HG03442 (cell line): ENCODE measurements around the gene RACGAP1.

ENCODE experiments used
- ATAC-seq: cut with Tn5 transposase; IDR thresholded peaks from one replicate; pipeline ENCODE4 v1.9.1; 2021; ENCODE audit warnings: mild to moderate bottlenecking, moderate library complexity; ENCODE audit not compliant: unreplicated experiment

RACGAP1 gene

GRCh38 chr12:49971141-49971540 is 54.2 kb downstream of the RACGAP1 start:
- ATAC-seq, result no peak

DNA sequence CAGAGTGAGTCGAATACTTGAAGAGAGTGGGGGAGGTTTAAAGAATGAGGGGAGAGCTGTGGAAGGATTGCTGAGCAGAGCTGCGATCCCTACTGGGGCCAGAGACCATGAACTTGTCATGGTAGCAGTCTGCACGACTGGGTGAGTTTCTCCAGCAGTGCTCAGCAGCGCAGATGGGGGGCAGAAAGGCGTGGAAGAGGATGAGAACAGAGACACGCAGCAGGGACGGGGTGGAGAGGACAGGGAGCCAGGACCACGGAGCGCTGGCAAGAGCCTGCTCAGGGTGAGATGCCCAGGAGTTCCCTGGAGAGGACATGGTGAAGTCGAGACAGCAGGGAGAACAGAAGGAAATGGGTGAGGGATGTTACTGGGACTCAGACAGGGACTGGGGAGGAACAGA is 54.6 kb downstream of the RACGAP1 start:
- ATAC-seq, result no peak

GRCh38 chr12:49969651-49970429 is 55.5 kb downstream of the RACGAP1 start:
- no peak for ATAC-seq

- no peak for ATAC-seq
These were observed 56.3 kb downstream of the RACGAP1 start for GRCh38 chr12:49969027-49969426.

GRCh38 chr12:49968471-49968870 is 56.8 kb downstream of the RACGAP1 start:
- no peak for ATAC-seq

- peak; percentile 13 for ATAC-seq
These were observed 57.5 kb downstream of the RACGAP1 start for GRCh38 chr12:49967777-49968250.

GRCh38 chr12:49967042-49967776 is 58.1 kb downstream of the RACGAP1 start:
- peak; percentile 57 for ATAC-seq

- ATAC-seq, result no peak
These were observed 58.7 kb downstream of the RACGAP1 start for GRCh38 chr12:49966511-49967041.

- ATAC-seq, result no peak
These were observed 59.5 kb downstream of the RACGAP1 start for GRCh38 chr12:49965836-49966235.

GRCh38 chr12:49964849-49965624 is 60.3 kb downstream of the RACGAP1 start:
- ATAC-seq, result no peak

DNA sequence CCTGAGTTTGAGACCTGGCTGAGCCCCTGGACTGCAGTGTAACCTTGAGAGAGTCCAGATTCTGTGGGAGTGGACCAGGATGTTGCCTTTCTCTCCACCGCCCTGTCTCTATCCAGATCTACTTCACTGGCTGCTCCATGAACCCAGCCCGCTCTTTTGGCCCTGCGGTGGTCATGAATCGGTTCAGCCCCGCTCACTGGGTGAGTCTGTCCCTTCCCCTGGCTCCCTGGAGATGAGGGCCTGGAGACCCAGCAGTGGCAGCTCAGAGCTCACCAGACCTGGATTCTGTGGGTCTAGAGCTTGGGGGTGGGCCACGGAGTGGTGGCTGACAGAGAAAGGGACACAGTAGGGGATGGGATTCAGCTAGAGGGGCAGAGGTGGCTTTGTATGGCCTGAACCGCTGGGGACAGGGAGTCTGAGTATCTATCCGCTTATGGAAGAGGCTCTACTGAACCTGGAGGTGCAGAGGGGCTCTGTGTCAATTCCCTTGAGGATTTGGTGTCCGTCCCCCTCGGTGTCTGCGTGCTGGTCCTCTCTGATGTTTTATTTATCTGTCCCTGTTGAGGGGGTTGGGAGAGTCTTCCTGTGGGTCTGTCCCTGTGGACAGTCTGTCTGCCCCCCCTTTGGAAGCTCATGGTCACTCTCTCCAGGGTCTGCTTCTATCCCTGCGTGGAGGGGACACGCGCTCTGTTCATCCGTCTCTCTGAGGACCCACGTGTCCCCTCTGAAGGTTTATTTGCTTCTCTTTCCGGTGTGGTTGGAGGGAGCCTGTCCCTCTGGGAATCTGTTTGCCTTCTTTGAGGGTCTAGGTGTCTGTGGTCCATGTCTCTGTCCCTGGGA is 61.1 kb downstream of the RACGAP1 start:
- no peak for ATAC-seq

DNA sequence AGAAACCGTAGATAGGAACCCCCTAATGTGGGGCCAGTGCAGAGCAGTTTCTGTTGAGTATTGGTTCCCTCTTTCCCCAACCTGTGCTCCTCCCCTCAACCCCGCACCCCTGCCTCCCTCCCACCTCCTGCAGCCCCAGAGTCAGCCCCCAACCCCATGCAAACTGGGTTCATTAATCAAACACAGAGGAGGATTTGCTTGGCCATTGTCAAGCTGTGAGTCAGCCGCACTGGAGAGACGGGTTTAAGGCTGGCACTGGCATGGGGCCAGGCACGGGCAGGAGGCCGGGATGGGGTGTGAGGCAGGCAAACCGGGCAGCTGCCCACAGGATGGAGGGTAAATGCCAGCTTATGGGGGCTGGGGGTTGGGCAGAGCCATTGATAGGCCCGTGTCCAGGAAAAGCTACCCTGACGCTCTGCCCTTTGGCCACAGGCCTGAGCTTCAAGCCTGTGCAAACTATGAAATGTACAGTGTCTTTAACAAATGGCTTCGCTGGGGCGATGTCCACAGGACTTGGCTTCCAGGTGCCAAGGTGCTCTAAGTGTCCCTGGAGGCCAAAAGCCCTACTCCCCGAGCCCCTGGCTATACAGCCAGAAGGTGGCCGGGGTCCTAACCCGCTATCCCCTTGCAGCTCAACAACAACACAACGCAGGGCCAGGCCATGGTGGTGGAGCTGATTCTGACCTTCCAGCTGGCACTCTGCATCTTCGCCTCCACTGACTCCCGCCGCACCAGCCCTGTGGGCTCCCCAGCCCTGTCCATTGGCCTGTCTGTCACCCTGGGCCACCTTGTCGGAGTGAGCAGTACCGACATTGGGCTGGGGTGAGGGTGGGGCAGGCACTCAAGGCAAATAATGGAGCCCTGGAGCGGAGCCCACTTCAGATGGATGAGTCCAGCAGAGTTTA is 62.2 kb downstream of the RACGAP1 start:
- no peak for ATAC-seq

DNA sequence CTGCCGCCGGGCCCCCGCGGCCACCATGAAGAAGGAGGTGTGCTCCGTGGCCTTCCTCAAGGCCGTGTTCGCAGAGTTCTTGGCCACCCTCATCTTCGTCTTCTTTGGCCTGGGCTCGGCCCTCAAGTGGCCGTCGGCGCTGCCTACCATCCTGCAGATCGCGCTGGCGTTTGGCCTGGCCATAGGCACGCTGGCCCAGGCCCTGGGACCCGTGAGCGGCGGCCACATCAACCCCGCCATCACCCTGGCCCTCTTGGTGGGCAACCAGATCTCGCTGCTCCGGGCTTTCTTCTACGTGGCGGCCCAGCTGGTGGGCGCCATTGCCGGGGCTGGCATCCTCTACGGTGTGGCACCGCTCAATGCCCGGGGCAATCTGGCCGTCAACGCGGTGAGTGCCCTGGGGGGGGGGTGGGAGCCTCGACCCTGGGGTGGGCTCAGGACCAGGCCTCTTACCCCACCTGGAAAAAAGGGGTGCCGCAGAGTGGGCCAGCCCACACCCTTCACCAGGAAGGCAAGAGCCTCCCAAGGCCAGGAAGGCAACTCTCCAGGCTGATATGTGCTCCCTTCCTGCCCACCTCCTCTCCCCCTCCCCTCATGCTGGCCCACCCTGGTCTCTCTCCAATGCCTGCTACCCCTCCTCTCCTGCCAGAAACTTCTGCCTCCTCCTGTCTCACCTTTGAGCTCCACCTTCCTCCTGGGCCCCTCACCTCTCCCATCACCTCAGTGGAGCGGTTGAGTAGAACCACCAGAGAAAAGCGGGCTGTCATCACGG is 63.1 kb downstream of the RACGAP1 start:
- no peak for ATAC-seq

DNA sequence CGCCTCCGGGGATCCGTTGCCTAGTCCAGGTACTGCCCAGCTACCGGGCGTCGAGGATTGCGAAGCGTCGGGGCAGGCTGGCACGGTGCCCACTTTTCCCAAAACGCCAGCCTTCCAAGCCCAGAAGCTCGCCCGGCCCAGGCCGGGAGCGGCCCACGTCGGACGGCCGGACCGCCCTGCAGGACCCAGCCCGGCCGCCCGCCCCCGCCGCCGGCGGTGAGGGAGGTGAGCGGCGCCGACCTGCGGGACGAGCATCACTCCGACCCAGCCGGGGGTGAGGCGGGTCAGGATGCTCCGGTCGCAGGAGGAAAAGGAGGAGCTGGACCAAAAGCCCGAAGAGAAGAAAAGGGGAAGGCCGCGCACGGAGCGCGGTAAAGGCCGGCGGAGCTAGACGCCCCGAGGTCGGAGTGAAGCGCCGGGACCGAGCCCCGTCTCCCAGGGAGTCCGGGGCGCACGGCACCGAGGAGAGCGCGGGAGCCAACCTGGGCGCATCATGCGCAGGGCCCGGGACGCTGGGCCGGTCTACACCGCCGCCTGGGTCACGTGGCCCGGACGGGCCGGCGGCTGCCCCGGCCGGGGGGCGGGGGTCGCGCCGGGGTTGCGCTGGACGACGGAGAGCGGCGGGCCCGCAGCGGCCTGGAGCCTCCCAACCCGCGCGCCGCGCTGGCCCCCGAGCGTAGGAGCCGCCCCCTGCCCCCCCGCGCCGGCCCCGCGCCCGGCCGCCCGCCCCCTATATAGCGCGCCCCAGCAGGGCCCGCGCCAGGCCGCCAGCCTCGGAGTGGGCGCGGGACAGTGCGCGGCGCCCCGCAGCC is 64.0 kb downstream of the RACGAP1 start, which contains the start of gene AQP5:
TSS of gene AQP5 (plus strand) at position 762 of the 812 bp plus-strand sequence. CDS start 146 bp downstream, outside the sequence.
- no peak for ATAC-seq

- no peak for ATAC-seq
These were observed 64.7 kb downstream of the RACGAP1 start for GRCh38 chr12:49960474-49961110.

- no peak for ATAC-seq
These were observed 65.4 kb downstream of the RACGAP1 start for GRCh38 chr12:49959685-49960473.
